ENCODE measurements around the gene GEMIN2.
"Not testable (repeated sequence)": the region's sequence is repeated elsewhere in the genome, so short reads cannot be mapped to it uniquely, and the experiment has no call there.

The GEMIN2 gene

DNA sequence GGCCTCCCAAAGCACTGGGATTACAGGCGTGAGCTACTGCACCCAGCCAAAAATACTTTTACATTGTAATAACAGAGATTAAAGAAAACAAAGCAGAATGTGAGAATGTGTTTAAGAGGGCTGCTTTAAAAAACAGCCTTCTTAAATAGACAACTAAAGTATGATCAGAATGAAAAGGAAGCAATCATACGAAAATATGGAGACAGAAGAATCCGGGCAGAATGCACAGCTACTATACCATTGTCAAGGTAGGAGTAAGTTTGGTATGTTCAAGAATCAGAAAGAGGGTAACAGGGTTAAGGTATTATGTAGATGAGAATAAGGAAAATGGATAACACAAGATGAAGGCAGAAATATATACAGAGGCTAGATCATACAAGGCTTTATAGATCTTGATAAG lies 19.6 kb upstream of the GEMIN2 start:
- H3K4me2 ChIP-seq = no peak overlapping the region
- H4K20me1 ChIP-seq = peaks cover 18% of the 10 kb centered on the region; the same call in 1 of the 2 replicates
- no peaks in the 10 kb centered on the region for H3K9me3 ChIP-seq
- H3K36me3 ChIP-seq = peaks cover 60% of the 10 kb centered on the region
- no peak for TF ChIP-seq Cebpa-rat (IDR thresholded peaks at IDR 0.05)
- peaks cover 12% of the 10 kb centered on the region for H3K4me1 ChIP-seq
- no peak overlapping the region for H3K9ac ChIP-seq
- H3K4me3 ChIP-seq = no peak overlapping the region
- H3K27me3 ChIP-seq = no peaks in the 10 kb centered on the region
- H3K27ac ChIP-seq = no peak overlapping the region

- H3K4me1 ChIP-seq = peaks cover 27% of the 10 kb centered on the region
- H3K4me3 ChIP-seq = no peak overlapping the region
- H3K27ac ChIP-seq = no peak overlapping the region
- H4K20me1 ChIP-seq = peaks cover 18% of the 10 kb centered on the region; the same call in 1 of the 2 replicates
- H3K9ac ChIP-seq = no peak overlapping the region
- H3K27me3 ChIP-seq = no peaks in the 10 kb centered on the region
- TF ChIP-seq Cebpa-rat (IDR thresholded peaks at IDR 0.05) = no peak
- no peaks in the 10 kb centered on the region for H3K9me3 ChIP-seq
- peaks cover 34% of the 10 kb centered on the region for H3K36me3 ChIP-seq
- H3K4me2 ChIP-seq = no peak overlapping the region
Observed at GRCh38 chr14:39097159-39097558, 17.0 kb upstream of the GEMIN2 start.

DNA sequence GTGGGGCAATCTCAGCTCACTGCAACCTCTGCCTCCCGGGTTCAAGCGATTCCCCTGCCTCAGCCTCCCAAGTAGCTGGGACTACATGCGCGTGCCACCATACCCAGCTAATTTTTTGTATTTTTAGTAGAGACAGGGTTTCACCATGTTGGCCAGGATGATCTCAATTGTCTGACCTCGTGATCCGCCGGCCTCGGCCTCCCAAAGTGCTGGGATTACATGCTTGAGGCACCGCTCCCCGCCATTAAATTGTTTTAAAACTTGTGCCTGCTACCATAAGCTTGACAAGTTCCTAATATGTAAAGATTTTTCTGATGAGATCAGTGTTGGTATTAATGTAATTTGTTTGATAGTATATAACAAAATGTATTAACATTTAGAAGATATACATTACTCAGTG lies 14.9 kb upstream of the GEMIN2 start:
- H3K9me3 ChIP-seq, H3K27ac ChIP-seq, H3K4me3 ChIP-seq, H3K27me3 ChIP-seq, H3K4me2 ChIP-seq, H3K9ac ChIP-seq: not testable (repeated sequence)
- Histone ChIP-seq H3K4me1 (peaks cover 36% of the 10 kb centered on the region), H3K36me3 (peaks cover 20% of the 10 kb centered on the region), H4K20me1 (peaks cover 18% of the 10 kb centered on the region; the same call in 1 of the 2 replicates)

GRCh38 chr14:39099748-39100147 lies 14.4 kb upstream of the GEMIN2 start:
- H3K27ac ChIP-seq = no peak overlapping the region
- peaks cover 41% of the 10 kb centered on the region for H3K4me1 ChIP-seq
- no peak overlapping the region for H3K4me3 ChIP-seq
- no peak overlapping the region for H3K9ac ChIP-seq
- no peaks in the 10 kb centered on the region for H3K9me3 ChIP-seq
- H3K27me3 ChIP-seq = no peaks in the 10 kb centered on the region
- H3K4me2 ChIP-seq = no peak overlapping the region
- H4K20me1 ChIP-seq = peaks cover 18% of the 10 kb centered on the region; the same call in 1 of the 2 replicates
- TF ChIP-seq Cebpa-rat (IDR thresholded peaks at IDR 0.05) = no peak
- peaks cover 16% of the 10 kb centered on the region for H3K36me3 ChIP-seq

- Histone ChIP-seq H3K27me3 (no peaks in the 10 kb centered on the region), H4K20me1 (peaks cover 10% of the 10 kb centered on the region; the same call in 1 of the 2 replicates), H3K4me1 (peaks cover 38% of the 10 kb centered on the region), H3K9ac (peak overlapping the region; percentile 96), H3K9me3 (no peaks in the 10 kb centered on the region), H3K4me2 (peak overlapping the region; percentile 87), H3K4me3 (peak overlapping the region; percentile 95), H3K27ac (peak overlapping the region; percentile 91), H3K36me3 (no peaks in the 10 kb centered on the region)
- no peak for TF ChIP-seq Cebpa-rat (IDR thresholded peaks at IDR 0.05)
Observed at GRCh38 chr14:39102265-39102968, 11.7 kb upstream of the GEMIN2 start.

DNA sequence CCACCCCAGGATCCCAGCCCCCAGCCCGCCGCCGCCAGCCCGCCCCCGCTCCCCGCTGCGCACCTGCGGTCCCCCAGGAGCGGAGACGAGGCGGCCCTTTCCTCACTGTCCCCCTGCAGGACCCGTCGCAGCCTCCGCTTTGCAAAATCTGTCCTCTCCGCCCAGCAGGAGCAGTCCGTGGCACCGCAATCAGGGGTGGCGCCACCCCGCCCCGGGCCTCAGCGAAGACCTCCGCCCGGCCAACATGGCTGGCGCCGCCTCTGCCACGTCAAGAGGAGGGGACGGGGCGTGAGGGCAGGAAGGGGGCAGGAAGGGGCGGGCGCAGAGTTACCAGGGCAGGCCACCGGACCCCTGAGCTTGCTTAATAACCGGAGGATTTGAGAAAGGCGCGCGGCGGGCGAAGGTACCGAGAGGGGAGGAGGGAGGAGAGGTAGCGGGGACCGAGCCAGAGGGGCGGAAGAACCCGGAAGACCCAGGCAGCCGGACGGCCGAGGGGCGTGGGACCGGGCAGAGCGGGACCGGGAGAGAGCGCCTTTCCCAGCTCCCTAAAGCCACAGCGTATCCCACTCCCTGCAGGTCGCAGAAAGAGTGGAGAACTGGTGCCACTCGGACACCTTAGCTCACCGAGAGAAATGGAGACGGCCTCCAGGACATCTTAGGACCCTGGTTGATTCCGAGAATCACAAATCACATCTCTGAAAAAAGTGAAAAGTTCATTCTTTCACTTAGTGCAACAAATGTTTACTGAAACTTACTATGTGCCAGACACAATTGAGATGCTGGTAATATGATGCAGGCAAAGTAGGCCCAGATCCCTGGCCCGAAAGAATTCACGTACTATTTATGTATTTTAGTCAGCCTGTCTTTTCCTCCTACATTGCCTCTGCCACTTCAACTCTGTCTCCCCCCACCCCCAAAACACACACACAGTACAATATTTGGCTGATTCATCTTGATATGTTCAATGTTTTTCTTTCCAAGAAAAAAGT lies 10.9 kb upstream of the GEMIN2 start, which contains the start of gene SEC23A:
SEC23A (minus strand) TSS at position 267 of the 989 bp plus-strand sequence. CDS start 7,117 bp downstream, outside the sequence.
- Histone ChIP-seq H4K20me1 (peaks cover 2% of the 10 kb centered on the region; the same call in 1 of the 2 replicates), H3K9ac (peak within 1 kb of the TSS; percentile 96), H3K27me3 (no peaks in the 10 kb centered on the region), H3K4me1 (peaks cover 31% of the 10 kb centered on the region), H3K4me3 (peak within 1 kb of the TSS; percentile 95), H3K36me3 (no peaks in the 10 kb centered on the region), H3K4me2 (peak within 1 kb of the TSS; percentile 87), H3K27ac (peak within 1 kb of the TSS; percentile 91), H3K9me3 (no peaks in the 10 kb centered on the region)
- TF ChIP-seq Cebpa-rat (IDR thresholded peaks at IDR 0.05) = no peak; the same call in 1 of the 2 replicates

DNA sequence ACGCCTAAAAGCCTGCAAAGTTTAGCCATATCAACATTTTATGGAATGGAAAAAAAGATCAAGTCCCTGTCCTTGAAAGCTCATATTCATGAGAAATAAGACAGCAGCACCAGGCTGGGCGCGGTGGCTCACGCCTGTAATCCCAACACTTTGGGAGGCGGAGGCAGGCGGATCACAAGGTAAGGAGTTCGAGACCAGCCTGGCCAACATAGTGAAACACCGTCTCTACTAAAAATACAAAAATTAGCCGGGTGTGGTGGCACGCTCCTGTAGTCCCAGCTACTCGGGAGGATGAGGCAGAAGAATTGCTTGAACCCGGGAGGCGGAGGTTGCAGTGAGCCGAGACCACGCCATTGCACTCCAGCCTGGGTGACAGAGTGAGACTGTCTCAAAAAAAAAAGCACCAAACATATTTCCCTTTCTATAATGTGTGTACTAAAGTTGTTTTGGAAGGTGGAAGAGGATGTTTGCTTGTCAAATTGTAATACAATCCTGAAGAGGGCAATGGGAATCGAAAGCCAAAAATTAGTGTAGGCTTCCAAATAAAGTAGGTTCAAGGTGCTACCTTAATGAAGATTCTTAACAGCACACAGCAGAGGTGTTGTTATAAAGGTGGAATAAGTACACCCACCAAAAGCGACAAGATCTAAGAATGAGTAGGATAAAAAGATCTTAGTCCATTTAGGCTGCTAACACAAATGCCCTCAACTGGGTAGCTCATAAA lies 9.9 kb upstream of the GEMIN2 start:
- not testable (repeated sequence) for H3K36me3 ChIP-seq, H3K27me3 ChIP-seq, H4K20me1 ChIP-seq, H3K9me3 ChIP-seq
- Histone ChIP-seq H3K4me1 (peaks cover 31% of the 10 kb centered on the region), H3K4me3 (peak overlapping the region; percentile 95), H3K27ac (peak overlapping the region; percentile 91; the same call in 1 of the 2 replicates), H3K9ac (peak overlapping the region; percentile 96), H3K4me2 (peak overlapping the region; percentile 71)

DNA sequence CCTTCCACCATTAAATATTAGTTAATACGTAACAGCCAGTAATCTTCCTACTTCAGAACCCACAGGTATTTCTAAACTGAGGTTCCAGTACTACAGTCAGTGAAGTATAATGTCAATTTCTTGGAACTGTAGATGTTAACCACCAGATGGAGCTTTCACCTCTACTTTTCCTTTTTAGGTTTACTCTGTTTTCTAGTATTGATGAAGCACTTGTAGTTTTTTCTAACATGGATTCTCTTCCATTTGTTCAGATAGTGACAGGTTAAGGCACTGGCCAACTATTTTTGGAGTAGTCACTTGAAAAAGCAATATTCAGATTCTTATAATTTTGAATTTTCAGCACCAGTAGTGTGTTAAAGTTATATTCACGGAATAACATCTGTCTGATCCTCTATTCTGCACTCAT lies 6.5 kb upstream of the GEMIN2 start:
- H3K9me3 ChIP-seq = no peaks in the 10 kb centered on the region
- H3K27ac ChIP-seq = no peak overlapping the region
- TF ChIP-seq Cebpa-rat (IDR thresholded peaks at IDR 0.05) = no peak
- H3K4me2 ChIP-seq = no peak overlapping the region
- no peaks in the 10 kb centered on the region for H3K36me3 ChIP-seq
- no peaks in the 10 kb centered on the region for H3K27me3 ChIP-seq
- no peak overlapping the region for H3K4me3 ChIP-seq
- H4K20me1 ChIP-seq = no peaks in the 10 kb centered on the region
- no peak overlapping the region for H3K9ac ChIP-seq
- H3K4me1 ChIP-seq = peaks cover 13% of the 10 kb centered on the region

GRCh38 chr14:39108791-39109190 lies 5.3 kb upstream of the GEMIN2 start:
- Histone ChIP-seq H3K9me3 (no peaks in the 10 kb centered on the region), H3K4me2 (no peak overlapping the region), H3K27me3 (no peaks in the 10 kb centered on the region), H3K4me3 (no peak overlapping the region), H3K4me1 (peaks cover 15% of the 10 kb centered on the region), H4K20me1 (no peaks in the 10 kb centered on the region), H3K36me3 (no peaks in the 10 kb centered on the region), H3K27ac (no peak overlapping the region), H3K9ac (no peak overlapping the region)
- TF ChIP-seq Cebpa-rat (IDR thresholded peaks at IDR 0.05) = no peak
